Right lobe of liver (tissue), 6 donors: Measurements from ENCODE around the gene HERC4. TPM values are rescaled to one million over a fixed set of nuclear protein-coding genes. Genes with fewer than 3 reads are reported as not detected.
"Not testable (repeated sequence)": the region's sequence is repeated elsewhere in the genome, so short reads cannot be mapped to it uniquely, and the experiment has no call there.

Experiments
- ATAC-seq, 4 donors: fragments of 200-7000 bp; cut with Tn5 transposase; one replicate each; pipeline ENCODE4 v1.9.1; 2020; ENCODE audit warnings: mild to moderate bottlenecking in 4 of 4, moderate library complexity in 4 of 4
- DNase-seq, 3 donors: peaks; one replicate each; pipeline ENCODE4 v3.0.0-alpha.2; 2020
- H3K27ac ChIP-seq, 3 donors: fragments of 200-600 bp; one replicate each; pipeline ENCODE4 v1.8.0; 2022
- H3K27me3 ChIP-seq, 2 donors: fragments of 200-600 bp; one replicate each; pipeline ENCODE4 v1.8.0; 2022
- H3K36me3 ChIP-seq, 4 donors: fragments of 200-600 bp; sonication (generic) in 1 of 4; one replicate each; pipeline versions ENCODE4 v1.5.1 to v1.8.0; 2017 to 2022; ENCODE audit warnings: control low read depth in 1 of 4
- H3K4me1 ChIP-seq, 4 donors: fragments of 200-600 bp; sonication (generic) in 1 of 4; one replicate each; pipeline versions ENCODE4 v1.5.1 to v1.8.0; 2017 to 2022; ENCODE audit warnings: control low read depth in 1 of 4
- H3K4me3 ChIP-seq, 3 donors: fragments of 200-600 bp; one replicate each; pipeline ENCODE4 v1.8.0; 2022
- H3K9me3 ChIP-seq, 4 donors: fragments of 200-600 bp; sonication (generic) in 1 of 4; one replicate each; pipeline versions ENCODE4 v1.5.1 to v1.8.0; 2017 to 2022; ENCODE audit warnings: control low read depth in 1 of 4
- CTCF ChIP-seq, 4 donors: fragments of 200-600 bp in 3 of 4; fragments of 450-650 bp in 1 of 4; IDR thresholded peaks; one replicate each; pipeline versions ENCODE4 v1.5.1 to v1.8.0; 2016 to 2022; ENCODE audit warnings: antibody characterized with exemption in 4 of 4, mild to moderate bottlenecking in 2 of 4
- POLR2A ChIP-seq: fragments of 450-650 bp; IDR thresholded peaks from one replicate; pipeline ENCODE4 v1.6.1; 2017; ENCODE audit warnings: antibody characterized with exemption, mild to moderate bottlenecking
- WGBS: methylation state at CpG from one replicate; pipeline ENCODE4 v1.1.6; 2018; ENCODE audit warnings: low coverage, low lambda C conversion rate; ENCODE audit not compliant: insufficient coverage; ENCODE audit errors: missing lambda C conversion rate; 5-methylcytosine and 5-hydroxymethylcytosine counted together
- intact Hi-C, 2 donors: fragments of 100-400 bp; cut with DNase I; formaldehyde crosslinking; loops; one replicate each; pipeline versions ENCODE4 v1.11.2 to v1.14.1; 2022
- small RNA-seq, 2 experiments: library from RNA; depleted of rRNA; stranded (forward); fragments of <200 nt; gene quantifications; one replicate each; pipeline ENCODE3, GENCODE V24; 2016
- total RNA-seq, 6 experiments: library from RNA; depleted of rRNA in 2 of 6; stranded (reverse); fragments of >200 nt in 2 of 6; fragmentation: NEBNext Ultra II Directional in 3 of 6; extraction: Animal tissue kit (Norgen Biotek cat#: 25700) in 3 of 6; gene quantifications; one replicate each; pipeline versions ENCODE4 v1.1.0 to v1.2.4, GENCODE V29; 2016 to 2023
- donor health status: DM: no; HTN: yes; CAD: no.
- donor health status: DM: no; HTN: no; CAD: no.
- donor health status: DM: no; HTN: no; CAD: no.
- donor health status: DM: no; HTN: yes; CAD: no.
- donor health status: DM: no; HTN: yes; CAD: no.

Gene HERC4
- total RNA-seq, 6 experiments from 2014 or later = 17.6 to 32.2 (median 26.9) TPM

GRCh38 chr10:67883710-67884312 lies 191.3 kb downstream of the HERC4 start:
- DNase-seq = no peak
- peaks cover 0 to 24% (median under 1%) of the 10 kb centered on the region in 4 donors for H3K4me1 ChIP-seq
- peaks cover 0 to 22% (median 0%) of the 10 kb centered on the region in 4 donors for H3K36me3 ChIP-seq
- TF ChIP-seq CTCF (IDR thresholded peaks at IDR 0.05) = no peak
- TF ChIP-seq POLR2A = no peak
- peak overlapping the region; percentile 84 to 94 (median 89) for H3K27ac ChIP-seq
- peak in 1 of 4 donors; percentile 45 for ATAC-seq
- H3K4me3 ChIP-seq = peak overlapping the region; percentile 76 to 84 (median 79)
- no peaks in the 10 kb centered on the region for H3K27me3 ChIP-seq
- 18% methylated on average over 13 of the region's 13 CpGs for WGBS
- intact Hi-C loops = no loop called here
- H3K9me3 ChIP-seq = no peaks in the 10 kb centered on the region

DNA sequence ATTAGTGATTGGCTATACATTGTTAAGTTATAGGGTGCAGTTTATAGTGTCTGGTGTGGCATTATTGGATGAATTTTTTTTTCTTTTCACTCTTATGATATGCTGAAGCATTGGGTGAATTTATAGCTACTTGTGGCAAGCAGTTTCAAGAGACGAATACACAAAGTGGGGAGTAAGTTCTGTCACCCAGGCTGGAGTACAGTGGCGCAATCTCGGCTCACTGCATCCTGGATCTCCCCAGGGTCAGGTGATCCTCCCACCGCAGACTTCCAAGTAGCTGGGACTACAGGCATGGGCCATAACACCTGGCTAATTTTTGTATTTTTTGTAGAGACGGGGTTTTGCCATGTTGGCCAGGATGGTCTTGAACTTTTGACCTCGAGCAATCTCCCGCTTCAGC lies 196.9 kb downstream of the HERC4 start:
- intact Hi-C loops = no loop called here
- ATAC-seq (no peak), DNase-seq (no peak)
- no peaks in the 10 kb centered on the region for H3K27me3 ChIP-seq
- no peaks in the 10 kb centered on the region for H3K4me1 ChIP-seq
- H3K27ac ChIP-seq = no peak overlapping the region
- 91% methylated on average over 5 of the region's 7 CpGs for WGBS
- H3K36me3 ChIP-seq = no peaks in the 10 kb centered on the region
- no peaks in the 10 kb centered on the region for H3K9me3 ChIP-seq
- H3K4me3 ChIP-seq = no peak overlapping the region
- TF ChIP-seq CTCF (IDR thresholded peaks at IDR 0.05) = no peak
- no peak for TF ChIP-seq POLR2A

DNA sequence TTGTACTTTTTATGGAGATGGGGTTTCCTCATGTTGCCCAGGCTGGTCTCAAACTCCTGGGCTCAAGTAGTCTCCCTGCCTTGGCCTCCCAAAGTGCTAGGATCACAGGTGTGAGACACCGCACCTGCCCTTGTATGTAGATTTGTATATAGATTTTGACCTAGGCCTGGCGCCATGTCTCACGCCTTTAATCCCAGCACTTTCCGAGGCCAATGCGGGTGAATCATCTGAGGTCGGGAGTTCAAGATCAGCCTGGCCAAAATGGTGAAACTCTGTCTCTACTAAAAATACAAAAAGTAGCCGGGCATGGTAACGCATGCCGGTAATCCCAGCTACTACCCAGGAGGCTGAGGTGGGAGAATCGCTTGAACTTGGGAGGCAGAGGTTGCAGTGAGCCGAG lies 197.7 kb downstream of the HERC4 start:
- H3K9me3 ChIP-seq, H3K27ac ChIP-seq, intact Hi-C loops, H3K27me3 ChIP-seq, H3K4me1 ChIP-seq, H3K4me3 ChIP-seq, DNase-seq, ATAC-seq, H3K36me3 ChIP-seq: not testable (repeated sequence)
- 93% methylated on average over 7 of the region's 11 CpGs for WGBS

DNA sequence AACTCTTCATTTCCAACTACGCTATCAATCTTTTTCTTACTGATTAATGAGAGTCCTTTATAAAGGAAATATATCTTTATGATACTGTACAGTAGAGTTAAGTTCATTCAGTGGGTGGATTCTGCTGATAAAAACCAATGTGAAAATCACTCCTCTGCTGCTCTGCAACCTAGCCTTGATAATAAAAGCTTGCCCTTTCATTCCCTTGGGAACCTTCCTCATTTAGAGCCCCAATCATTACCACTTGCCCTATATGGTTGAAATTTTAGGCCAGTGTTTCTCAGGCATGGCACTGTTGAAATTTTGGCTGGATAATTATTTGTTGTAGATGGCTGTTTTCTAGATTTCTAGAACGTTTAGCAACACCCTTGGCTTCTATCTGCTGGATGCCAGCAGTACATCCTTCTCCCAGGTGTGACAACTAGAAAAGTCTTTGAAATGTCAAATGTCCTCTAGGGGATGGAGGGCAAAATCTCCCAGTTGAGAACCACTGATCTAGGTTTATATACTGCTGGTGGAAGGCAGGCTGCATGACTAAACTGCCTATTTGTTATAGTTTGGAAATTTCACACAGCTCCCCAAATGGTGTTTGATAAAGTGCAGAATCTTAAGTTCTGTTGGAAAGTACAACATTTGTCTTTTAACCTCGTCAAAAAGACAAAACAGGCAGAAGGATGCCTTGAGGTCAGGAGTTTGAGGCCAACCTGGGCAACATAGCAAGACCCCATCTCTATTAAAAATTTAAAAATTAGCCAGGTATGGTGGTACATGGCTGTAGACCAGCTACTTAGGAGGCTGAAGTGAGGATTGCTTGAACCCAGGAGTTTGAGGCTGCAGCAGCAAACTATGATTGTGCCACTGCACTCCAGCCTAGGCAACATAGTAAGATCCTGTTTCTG lies 199.5 kb downstream of the HERC4 start:
- Histone ChIP-seq H3K36me3 (no peaks in the 10 kb centered on the region), H3K27me3 (no peaks in the 10 kb centered on the region), H3K27ac (no peak overlapping the region), H3K4me1 (no peaks in the 10 kb centered on the region), H3K4me3 (no peak overlapping the region), H3K9me3 (no peaks in the 10 kb centered on the region)
- TF ChIP-seq CTCF (IDR thresholded peaks at IDR 0.05) (no peak), POLR2A (no peak)
- 53% methylated on average over 3 of the region's 3 CpGs for WGBS
- ATAC-seq (no peak), DNase-seq (no peak)
- intact Hi-C loops = no loop called here

Small RNA genes within 50 kb of the gene (small RNA-seq; reads per million reads assigned to genes)
- 0 reads per million in 2 experiments for gene RN7SL220P

Other genes starting within 250 kb of the HERC4 start
- gene DNAJC12, start 237.1 kb downstream of the HERC4 start, total RNA-seq = 10 to 100 TPM; 11.8 to 25.6 (median 20.9) TPM
- 10 to 100 TPM in 1 of 6 experiments, 1 to 10 TPM in 5; 4.4 to 11.5 (median 6.7) TPM for gene SIRT1, start 190.6 kb downstream of the HERC4 start, total RNA-seq
- under 1 TPM in 4 of 6 experiments, not detected in 2; 0.07 to 0.31 (median 0.10) TPM for gene MYPN, start 34.2 kb upstream of the HERC4 start, total RNA-seq
- gene ATOH7, start 156.8 kb upstream of the HERC4 start, total RNA-seq = 1 to 10 TPM in 1 of 6 experiments, under 1 TPM in 3, not detected in 2; 0.25 to 1.1 (median 0.46) TPM